Mucosa of rectum (tissue), 2 donors: Measurements from ENCODE around the gene CD55.

Experiments used
- H3K27ac ChIP-seq, 2 donors: one replicate each; pipeline ENCODE4 v1.7.0; 2013; ENCODE audit warnings: inconsistent platforms in 2 of 2, low read depth in 2 of 2, low read length in 2 of 2
- H3K27me3 ChIP-seq, 2 donors: one replicate each; pipeline ENCODE4 v1.7.0; 2013; ENCODE audit warnings: low read length in 2 of 2; ENCODE audit not compliant: control insufficient read depth in 2 of 2, insufficient read depth in 2 of 2
- H3K36me3 ChIP-seq, 2 donors: one replicate each; pipeline ENCODE4 v1.7.0; 2013; ENCODE audit warnings: low read length in 2 of 2; ENCODE audit not compliant: control insufficient read depth in 2 of 2, insufficient read depth in 2 of 2
- H3K4me1 ChIP-seq, 2 donors: one replicate each; pipeline ENCODE4 v1.7.0; 2013; ENCODE audit warnings: low read length in 2 of 2, mild to moderate bottlenecking in 1 of 2; ENCODE audit not compliant: control insufficient read depth in 2 of 2, insufficient read depth in 2 of 2
- H3K4me3 ChIP-seq, 2 donors: one replicate each; pipeline ENCODE4 v1.7.0; 2013; ENCODE audit warnings: low read length in 2 of 2
- H3K9ac ChIP-seq, 2 donors: one replicate each; pipeline ENCODE4 v1.7.0; 2013; ENCODE audit warnings: low read length in 2 of 2, low read depth in 1 of 2, mild to moderate bottlenecking in 1 of 2
- H3K9me3 ChIP-seq, 2 donors: one replicate each; pipeline ENCODE4 v1.7.0; 2013; ENCODE audit warnings: low read length in 2 of 2; ENCODE audit not compliant: control insufficient read depth in 2 of 2
- donor health status: healthy.
- donor health status: Normal muscosa, but diverticular disease.

Gene CD55

DNA sequence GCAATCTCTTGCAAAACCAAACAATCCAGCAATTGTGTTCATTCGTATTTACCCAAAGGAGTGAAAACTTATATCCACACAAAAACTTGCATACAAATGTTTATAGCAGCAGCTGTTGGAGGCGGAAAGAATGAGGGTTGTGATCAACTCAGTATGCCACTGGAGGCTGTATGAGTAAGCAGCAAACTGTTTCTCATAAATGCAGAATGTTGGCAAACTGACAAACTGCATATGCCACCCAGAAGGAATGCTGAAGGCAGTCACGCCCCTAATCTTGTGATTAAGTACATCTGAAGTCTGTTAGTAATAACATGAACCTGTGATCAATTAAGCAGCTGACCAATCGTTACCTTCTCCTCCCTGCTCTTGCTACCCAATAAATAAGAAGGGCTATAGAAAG, 72.1 kb downstream of the CD55 start:
- Histone ChIP-seq H3K9me3 (no peaks in the 10 kb centered on the region), H3K36me3 (no peaks in the 10 kb centered on the region), H3K9ac (no peak overlapping the region), H3K4me1 (peaks cover 0 to 2% of the 10 kb centered on the region in 2 donors), H3K4me3 (no peak overlapping the region), H3K27me3 (no peaks in the 10 kb centered on the region), H3K27ac (no peak overlapping the region)

DNA sequence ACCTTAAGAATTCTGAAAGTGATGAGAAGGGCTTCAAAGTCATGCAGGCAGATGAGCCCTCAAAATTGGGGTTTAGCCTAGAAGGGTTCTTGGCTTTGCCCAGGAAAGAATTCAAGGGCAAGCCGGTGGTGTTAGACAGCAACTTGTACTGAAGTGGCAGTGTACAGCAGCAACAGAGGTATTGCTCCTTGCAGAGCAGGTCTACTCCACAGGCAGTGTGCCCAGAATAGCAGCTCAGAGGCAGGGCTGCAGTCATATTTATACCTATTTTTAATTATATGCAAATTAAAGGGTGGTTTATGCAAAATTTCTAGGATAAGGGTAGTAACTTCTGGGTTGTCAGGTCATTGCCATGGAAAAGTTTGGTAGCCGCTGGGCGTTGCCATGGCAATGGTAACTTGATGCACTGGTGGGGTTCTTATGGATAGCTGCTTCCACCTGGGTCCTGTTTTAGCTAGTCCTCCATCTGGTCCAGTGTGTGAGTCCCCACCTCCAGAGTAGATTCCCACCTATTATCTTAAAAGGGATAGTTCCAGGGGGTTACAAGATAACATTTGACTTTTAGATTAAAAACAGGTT, 74.8 kb downstream of the CD55 start:
- Histone ChIP-seq H3K27ac (no peak overlapping the region), H3K9me3 (no peaks in the 10 kb centered on the region), H3K4me3 (no peak overlapping the region)

DNA sequence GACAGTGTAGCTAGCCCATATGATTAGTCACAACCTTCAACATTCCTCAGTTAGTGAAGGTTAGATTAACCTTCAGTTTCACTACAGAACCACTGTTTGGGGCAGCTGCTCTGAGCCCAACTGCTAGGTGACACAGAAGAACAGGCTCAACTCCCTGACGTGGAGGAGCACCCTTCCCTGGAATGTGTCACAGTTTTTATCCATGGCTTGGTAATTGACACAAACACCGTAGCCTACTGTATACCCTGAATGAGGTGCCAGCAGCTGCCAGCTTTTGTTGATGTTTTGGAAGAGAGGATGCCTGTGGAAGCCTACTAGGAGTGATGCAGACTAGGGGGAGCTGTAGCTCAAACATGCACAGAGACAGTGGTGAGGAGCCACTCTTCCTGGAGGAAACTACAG, 76.0 kb downstream of the CD55 start:
- no peak overlapping the region for H3K27ac ChIP-seq
- H3K36me3 ChIP-seq: no peaks in the 10 kb centered on the region
- H3K4me1 ChIP-seq: peaks cover 0 to 2% of the 10 kb centered on the region in 2 donors
- H3K9me3 ChIP-seq: no peaks in the 10 kb centered on the region
- no peak overlapping the region for H3K9ac ChIP-seq
- H3K27me3 ChIP-seq: no peaks in the 10 kb centered on the region
- no peak overlapping the region for H3K4me3 ChIP-seq

More for the DNA sequence above, 74.8 kb downstream of the CD55 start:
- Histone ChIP-seq H3K27me3 (no peaks in the 10 kb centered on the region), H3K4me1 (peaks cover 0 to 2% of the 10 kb centered on the region in 2 donors), H3K9ac (no peak overlapping the region), H3K36me3 (no peaks in the 10 kb centered on the region)

DNA sequence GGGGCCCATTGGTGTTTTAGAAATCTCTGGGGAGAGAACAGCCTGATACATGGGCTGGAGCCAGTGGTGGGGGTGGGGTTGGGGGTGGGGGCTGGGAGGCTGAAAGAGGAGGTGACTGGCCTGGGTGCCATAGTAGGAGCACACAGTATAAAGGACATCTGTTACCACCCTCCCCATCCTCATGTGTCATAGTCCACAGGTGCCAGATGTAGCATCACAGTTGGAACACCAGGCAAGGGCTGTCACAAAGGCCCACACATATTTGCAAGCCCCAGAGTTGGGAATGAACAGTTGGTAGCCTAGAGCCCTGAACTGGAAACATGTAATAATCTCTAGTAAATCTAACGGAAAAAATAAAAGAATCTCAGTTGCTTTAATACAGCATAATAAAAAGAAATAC, 77.5 kb downstream of the CD55 start:
- no peaks in the 10 kb centered on the region for H3K36me3 ChIP-seq
- H3K4me1 ChIP-seq: no peaks in the 10 kb centered on the region
- no peaks in the 10 kb centered on the region for H3K9me3 ChIP-seq
- H3K4me3 ChIP-seq: no peak overlapping the region
- H3K27me3 ChIP-seq: no peaks in the 10 kb centered on the region
- H3K27ac ChIP-seq: no peak overlapping the region
- no peak overlapping the region for H3K9ac ChIP-seq

DNA sequence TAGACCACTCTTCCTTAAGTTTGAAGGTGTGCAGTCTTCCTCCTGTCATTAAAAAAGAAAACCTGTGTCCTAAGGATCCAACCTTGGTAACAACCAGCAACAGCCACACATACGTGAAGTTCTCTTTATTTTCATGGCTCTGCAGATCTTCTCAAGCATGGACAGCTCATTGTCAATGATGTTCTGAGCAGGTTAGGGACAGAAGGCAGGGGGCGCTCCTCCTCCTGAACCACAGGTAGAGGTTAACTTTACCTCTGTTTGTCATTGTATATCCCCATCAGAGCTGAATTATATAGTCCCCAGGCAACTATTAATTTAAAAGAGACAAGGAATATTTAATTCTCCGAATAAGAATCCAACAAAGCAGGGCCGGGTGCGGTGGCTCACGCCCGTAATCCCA, 80.1 kb downstream of the CD55 start:
- Histone ChIP-seq H3K9ac (no peak overlapping the region), H3K27me3 (no peaks in the 10 kb centered on the region), H3K9me3 (no peaks in the 10 kb centered on the region), H3K27ac (no peak overlapping the region), H3K4me3 (no peak overlapping the region), H3K4me1 (no peaks in the 10 kb centered on the region), H3K36me3 (no peaks in the 10 kb centered on the region)

DNA sequence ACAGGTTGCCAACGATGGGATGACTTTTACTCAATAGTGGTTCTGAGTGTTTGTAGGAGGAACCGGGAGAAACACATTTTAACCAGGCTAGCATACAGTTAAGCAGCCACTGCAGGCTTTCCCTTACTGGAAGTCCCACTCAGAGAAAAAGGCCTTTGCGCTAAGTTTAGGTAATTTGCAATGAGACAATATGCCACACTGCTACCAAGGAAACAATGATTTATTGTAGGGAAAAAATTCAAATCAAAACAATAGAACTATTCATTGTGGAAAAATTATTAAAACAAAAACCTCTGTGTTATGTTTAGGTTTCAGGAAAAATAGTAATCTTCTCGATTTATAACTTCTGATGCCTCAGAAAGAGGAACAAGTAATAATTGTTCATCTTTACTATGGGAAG, 81.3 kb downstream of the CD55 start:
- Histone ChIP-seq H3K27me3 (no peaks in the 10 kb centered on the region), H3K4me3 (no peak overlapping the region), H3K4me1 (no peaks in the 10 kb centered on the region), H3K9me3 (no peaks in the 10 kb centered on the region), H3K9ac (no peak overlapping the region), H3K27ac (no peak overlapping the region), H3K36me3 (no peaks in the 10 kb centered on the region)

DNA sequence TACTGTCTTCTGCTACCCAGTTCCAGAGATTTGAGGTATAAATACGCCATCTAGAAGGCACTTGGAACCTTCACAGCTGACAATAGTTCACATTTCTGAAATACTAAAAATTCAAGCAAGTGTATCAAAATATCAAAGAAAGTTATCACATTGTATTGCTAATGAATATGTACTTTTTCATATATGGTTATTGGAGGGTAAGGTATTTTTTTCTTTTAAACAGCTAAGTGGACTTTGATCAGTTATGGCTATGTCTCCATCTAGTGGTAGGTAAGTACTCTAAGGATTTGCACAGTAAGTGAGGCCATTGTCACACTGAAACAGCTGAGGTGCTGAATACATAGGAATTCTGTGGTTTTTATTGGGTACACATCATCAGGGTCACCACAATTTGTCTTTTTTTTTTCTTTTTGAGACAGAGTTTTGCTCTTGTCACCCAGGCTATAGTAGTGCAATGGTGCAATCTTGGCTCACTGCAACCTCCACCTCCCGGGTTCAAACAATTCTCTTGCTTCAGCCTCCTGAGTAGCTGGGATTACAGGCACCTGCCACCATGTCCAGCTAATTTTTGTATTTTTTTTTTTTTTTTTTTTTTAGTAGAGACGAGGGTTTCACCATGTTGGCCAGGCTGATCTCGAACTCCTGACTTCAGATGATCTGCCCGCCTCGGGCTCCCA, 83.5 kb downstream of the CD55 start:
- H3K9ac ChIP-seq: no peak overlapping the region
- no peaks in the 10 kb centered on the region for H3K4me1 ChIP-seq
- no peaks in the 10 kb centered on the region for H3K27me3 ChIP-seq
- no peak overlapping the region for H3K4me3 ChIP-seq
- H3K36me3 ChIP-seq: no peaks in the 10 kb centered on the region
- no peaks in the 10 kb centered on the region for H3K9me3 ChIP-seq
- no peak overlapping the region for H3K27ac ChIP-seq

DNA sequence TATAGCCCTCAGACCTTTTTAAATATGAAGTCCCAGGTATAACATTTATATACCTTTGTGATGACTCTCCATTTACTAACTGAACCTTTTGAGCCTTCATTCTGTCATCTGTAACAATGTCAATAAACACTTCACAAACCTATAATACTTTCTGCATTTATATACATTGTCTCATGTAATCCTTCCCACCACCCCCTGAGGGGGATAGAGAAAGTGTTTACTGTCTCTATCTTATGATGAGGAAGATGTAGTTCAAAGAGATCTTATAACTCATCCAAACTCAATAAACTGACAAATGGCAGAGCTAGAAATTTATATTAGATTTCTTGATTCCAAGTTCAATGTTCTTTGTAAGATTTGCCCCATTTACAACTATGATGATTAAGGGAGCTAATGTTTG, 84.3 kb downstream of the CD55 start:
- no peak overlapping the region for H3K9ac ChIP-seq
- H3K4me1 ChIP-seq: no peaks in the 10 kb centered on the region
- no peaks in the 10 kb centered on the region for H3K36me3 ChIP-seq
- H3K4me3 ChIP-seq: no peak overlapping the region
- no peak overlapping the region for H3K27ac ChIP-seq
- H3K9me3 ChIP-seq: no peaks in the 10 kb centered on the region
- H3K27me3 ChIP-seq: no peaks in the 10 kb centered on the region

DNA sequence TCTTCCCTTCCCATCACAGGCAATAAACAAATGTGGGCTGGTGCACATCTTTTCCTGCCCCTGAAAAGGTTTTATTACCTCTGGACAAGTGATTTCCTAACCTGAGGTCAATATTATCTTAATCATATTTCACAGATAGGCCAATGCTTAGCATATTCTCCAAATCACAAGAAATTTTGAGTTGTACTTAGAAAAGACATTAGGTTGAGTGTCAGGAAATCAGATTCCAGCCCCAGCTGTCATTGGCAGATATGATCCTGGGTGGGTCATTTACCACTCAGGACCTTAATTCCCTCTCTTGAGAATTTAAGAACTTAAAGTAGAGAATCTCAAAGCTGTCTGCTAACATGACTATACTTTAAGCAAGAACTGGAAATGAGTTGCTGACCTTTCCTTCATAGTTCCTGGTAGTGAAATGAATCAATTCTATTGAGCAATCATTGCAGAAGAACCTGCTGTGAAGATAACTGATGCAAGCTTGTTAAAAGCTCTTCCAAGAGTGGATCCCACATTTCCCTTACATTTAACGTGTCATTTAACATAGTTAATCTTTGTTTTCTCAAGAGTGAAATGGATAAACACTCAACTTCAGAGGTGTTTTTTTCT, 86.3 kb downstream of the CD55 start:
- Histone ChIP-seq H3K27ac (no peak overlapping the region), H3K4me3 (no peak overlapping the region), H3K4me1 (no peaks in the 10 kb centered on the region), H3K36me3 (no peaks in the 10 kb centered on the region), H3K27me3 (no peaks in the 10 kb centered on the region), H3K9ac (no peak overlapping the region), H3K9me3 (no peaks in the 10 kb centered on the region)
